Retinal pigment epithelial cell (primary cell): ENCODE data around the gene MCMBP.
"Not testable (repeated sequence)": the region's sequence is repeated elsewhere in the genome, so short reads cannot be mapped to it uniquely, and the experiment has no call there.

Experiments used
- DNase-seq: peaks from one replicate; pipeline ENCODE4 v3.0.0-alpha.2; 2010; ENCODE audit warnings: low read depth
- H3K4me3 ChIP-seq: 2 replicates; pipeline ENCODE4 v1.5.1; 2011; ENCODE audit warnings: mild to moderate bottlenecking, low read length, control low read depth, moderate library complexity
- CTCF ChIP-seq: conservative IDR thresholded peaks from 2 replicates; pipeline ENCODE4 v1.5.1; 2011; ENCODE audit warnings: low read depth, low read length, control low read depth, inconsistent platforms

The MCMBP gene

GRCh38 chr10:119892188-119893065, 19.8 kb upstream of the MCMBP start, which contains the start of gene SEC23IP:
TSS of gene SEC23IP (plus strand) at chr10:119892730. CDS start at chr10:119892783, 53 bp downstream.
- DNase-seq, result peak; percentile 89
- peak within 1 kb of the TSS; percentile 79 for H3K4me3 ChIP-seq
- no peak for TF ChIP-seq CTCF

GRCh38 chr10:119891849-119892187, 19.2 kb upstream of the MCMBP start:
- peak overlapping the region; percentile 79 for H3K4me3 ChIP-seq
- DNase-seq, result not testable (repeated sequence)

- not testable (repeated sequence) for DNase-seq, H3K4me3 ChIP-seq
These were observed 17.7 kb upstream of the MCMBP start for GRCh38 chr10:119890307-119890706.

GRCh38 chr10:119889201-119889600, 16.6 kb upstream of the MCMBP start:
- H3K4me3 ChIP-seq, DNase-seq: not testable (repeated sequence)

GRCh38 chr10:119888715-119889114, 16.1 kb upstream of the MCMBP start:
- not testable (repeated sequence) for DNase-seq, H3K4me3 ChIP-seq

- DNase-seq, H3K4me3 ChIP-seq: not testable (repeated sequence)
These were observed 13.4 kb upstream of the MCMBP start for GRCh38 chr10:119886070-119886469.

- H3K4me3 ChIP-seq, DNase-seq: not testable (repeated sequence)
These were observed 11.4 kb upstream of the MCMBP start for GRCh38 chr10:119883901-119884611.

GRCh38 chr10:119878524-119878923, 5.9 kb upstream of the MCMBP start:
- no peak overlapping the region for H3K4me3 ChIP-seq
- no peak for TF ChIP-seq CTCF

GRCh38 chr10:119872860-119873681, 428 bp upstream of the MCMBP start:
- DNase-seq, result no peak
- TF ChIP-seq CTCF, result no peak
- peak overlapping the region; percentile 77 for H3K4me3 ChIP-seq

More at GRCh38 chr10:119878524-119878923, 5.9 kb upstream of the MCMBP start:
- DNase-seq, result no peak
